ENCODE measurements around the gene FOXC1.

The FOXC1 gene

DNA sequence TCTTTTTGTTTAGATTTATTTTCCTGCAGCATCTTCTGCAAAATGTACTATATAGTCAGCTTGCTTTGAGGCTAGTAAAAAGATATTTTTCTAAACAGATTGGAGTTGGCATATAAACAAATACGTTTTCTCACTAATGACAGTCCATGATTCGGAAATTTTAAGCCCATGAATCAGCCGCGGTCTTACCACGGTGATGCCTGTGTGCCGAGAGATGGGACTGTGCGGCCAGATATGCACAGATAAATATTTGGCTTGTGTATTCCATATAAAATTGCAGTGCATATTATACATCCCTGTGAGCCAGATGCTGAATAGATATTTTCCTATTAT, 3.2 kb downstream of the FOXC1 start:
- no peak for DNase-seq

DNA sequence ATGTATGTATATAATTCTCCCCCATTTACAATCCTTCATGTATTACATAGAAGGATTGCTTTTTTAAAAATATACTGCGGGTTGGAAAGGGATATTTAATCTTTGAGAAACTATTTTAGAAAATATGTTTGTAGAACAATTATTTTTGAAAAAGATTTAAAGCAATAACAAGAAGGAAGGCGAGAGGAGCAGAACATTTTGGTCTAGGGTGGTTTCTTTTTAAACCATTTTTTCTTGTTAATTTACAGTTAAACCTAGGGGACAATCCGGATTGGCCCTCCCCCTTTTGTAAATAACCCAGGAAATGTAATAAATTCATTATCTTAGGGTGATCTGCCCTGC, 3.6 kb downstream of the FOXC1 start:
- DNase-seq: no peak

DNA sequence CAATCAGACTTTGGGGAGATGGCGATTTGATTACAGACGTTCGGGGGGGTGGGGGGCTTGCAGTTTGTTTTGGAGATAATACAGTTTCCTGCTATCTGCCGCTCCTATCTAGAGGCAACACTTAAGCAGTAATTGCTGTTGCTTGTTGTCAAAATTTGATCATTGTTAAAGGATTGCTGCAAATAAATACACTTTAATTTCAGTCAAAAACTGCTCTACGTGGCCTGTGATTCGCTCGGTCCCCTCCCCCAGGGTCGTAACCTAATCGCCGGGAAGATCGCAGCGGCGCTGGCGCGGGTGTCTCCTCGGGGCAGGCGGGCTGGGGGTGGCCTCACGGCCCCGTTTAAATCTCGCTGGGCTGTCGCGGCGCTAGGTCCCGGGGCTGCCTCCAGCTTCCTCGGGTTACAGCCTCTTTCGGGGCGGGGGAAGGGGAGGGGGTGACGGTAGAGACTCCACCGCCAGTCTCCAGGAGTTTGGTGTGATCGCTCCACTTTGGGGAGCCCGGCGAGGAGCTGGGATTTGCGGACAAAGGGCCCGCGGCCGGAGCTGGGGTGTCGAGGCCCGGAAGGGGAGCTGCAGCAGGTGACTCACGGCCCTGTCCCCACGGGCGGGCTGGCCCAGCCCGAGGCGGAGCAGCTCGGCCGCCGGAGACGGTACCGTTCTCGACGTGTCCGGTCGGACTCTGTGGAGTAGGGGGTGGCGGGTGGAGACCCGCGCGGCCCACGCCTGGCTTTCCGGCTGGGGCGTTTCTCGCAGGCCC, 4.2 kb downstream of the FOXC1 start:
- DNase-seq: no peak

DNA sequence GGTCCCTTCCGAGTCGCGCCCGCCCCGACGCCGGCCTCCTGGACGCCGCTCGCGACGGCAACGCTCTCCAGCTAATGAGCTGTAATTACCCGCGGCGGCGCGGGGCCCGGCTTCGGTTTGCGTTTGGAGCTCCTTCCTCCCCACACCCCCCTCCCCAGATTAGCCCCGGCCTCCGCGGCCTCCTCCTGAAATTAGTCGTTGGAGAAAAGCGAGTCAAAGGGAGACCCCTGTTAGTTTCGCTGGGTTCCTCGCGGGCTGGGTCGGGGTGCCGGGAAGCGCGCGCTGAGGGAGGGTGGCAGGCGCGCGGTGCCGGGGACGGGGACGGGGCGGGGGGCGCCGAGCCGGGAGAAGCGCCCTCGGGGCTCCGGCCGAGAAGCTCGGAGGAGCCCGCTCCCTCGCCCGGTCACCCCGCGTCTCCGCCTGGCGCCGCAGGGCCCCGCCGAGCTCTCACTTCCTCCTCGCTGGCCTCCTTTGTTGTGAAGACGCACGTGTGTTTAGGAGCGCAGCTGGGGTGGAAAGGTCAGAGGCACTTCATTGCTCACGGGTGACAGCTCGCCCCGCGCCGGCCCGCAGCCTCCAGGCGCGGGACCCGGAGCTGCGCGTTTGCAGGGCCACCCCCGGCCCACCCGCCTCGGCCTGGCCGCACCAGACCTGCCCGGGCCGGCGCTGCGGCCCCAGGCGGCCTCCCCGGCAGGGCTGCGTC, 4.9 kb downstream of the FOXC1 start:
- DNase-seq: no peak

DNA sequence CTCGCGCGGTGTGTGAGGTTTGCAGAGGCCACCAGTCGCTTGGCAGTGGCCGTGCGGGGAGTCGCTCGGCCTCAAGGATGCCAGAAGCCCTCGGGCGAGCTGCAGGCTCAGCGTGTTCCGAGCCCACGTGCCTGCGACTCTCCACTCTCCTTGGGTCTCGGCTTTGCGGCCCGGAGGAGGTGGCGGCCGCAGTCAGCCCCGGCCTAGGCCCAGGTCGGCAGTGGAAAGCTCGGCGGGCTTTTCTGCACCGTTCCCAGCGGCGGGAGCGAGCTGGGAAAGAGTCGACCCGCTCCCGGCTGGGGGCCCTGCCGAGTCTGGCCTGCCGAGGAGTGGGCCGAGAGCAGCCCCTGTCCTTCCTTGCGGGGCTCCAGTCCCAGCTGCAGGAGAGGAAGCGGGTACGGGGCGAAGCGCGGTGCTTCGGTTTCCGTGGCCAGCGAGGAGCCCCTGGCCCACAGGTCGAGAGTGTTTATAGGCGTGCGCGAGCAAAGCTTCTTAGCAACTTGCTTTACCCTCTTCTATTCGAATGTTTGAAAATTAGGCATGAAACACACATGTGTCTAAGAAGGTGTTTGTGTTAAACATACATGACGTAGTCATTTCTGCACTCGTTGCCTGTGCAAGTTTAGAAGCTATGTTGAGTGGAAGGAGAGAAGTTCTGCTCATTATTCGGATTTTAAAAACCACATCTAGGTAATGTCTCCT, 5.6 kb downstream of the FOXC1 start:
- no peak for DNase-seq

DNA sequence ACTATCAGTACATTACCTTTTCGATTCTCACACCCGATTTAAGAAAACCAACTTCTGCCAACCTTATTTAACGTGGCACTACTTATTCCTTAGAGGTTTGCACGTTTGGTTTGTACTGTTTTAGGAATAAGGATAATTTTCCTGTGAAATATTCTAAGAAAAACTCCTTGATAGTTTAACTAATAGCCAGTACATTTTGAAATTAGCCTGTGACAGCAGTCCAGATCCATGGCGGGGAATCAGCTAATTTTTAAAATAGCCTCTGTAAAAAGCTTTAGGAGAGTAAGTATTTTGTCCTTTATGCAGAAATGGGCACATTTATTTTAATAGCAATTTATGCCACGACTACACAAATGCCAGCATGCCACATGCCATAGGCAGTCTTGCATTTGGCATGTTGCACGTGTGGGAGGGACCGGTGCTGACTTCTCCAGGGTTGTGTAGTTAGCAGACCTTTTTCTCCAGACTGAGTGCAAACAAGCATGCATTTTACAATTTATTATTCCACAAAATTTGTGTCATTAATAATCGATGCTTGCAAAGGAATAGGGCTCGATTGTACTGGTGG, 6.2 kb downstream of the FOXC1 start:
- DNase-seq: no peak

DNA sequence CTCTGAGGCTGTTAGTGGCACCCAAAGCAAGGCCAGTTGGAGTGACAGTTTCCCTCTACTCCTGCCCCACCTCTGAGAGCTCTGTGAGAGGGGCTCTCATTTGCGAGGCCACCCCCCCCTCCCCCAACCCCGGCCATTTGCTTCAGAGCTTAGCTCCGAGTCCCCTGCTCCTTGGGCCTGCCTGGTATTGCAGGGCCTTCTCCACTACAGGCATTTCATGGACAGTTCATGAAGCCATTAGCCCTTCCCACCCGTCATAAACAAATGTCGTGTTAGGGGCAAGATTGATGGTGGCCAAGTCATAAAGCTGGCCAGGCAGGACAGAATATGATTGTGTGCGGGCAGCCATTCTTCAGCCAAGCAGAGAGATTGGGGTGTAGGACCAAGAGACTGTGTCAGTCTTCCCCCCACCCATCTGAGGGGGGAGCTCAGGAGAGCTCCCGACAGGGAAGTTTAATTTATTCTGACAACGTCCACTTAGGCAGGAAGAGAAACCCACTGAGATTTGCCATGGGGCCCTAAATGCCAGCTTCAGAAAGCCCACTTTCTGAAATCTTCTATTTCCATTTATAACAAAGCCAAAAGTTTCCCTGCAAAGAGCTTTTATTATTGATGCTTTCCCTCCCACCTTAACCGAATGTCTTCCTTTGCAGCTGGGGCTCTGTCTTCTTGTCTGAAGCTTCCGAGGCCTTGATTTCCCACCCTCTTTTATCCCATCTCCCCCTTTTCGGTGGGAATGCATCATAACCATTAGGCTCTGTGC, 7.2 kb downstream of the FOXC1 start:
- DNase-seq: no peak

DNA sequence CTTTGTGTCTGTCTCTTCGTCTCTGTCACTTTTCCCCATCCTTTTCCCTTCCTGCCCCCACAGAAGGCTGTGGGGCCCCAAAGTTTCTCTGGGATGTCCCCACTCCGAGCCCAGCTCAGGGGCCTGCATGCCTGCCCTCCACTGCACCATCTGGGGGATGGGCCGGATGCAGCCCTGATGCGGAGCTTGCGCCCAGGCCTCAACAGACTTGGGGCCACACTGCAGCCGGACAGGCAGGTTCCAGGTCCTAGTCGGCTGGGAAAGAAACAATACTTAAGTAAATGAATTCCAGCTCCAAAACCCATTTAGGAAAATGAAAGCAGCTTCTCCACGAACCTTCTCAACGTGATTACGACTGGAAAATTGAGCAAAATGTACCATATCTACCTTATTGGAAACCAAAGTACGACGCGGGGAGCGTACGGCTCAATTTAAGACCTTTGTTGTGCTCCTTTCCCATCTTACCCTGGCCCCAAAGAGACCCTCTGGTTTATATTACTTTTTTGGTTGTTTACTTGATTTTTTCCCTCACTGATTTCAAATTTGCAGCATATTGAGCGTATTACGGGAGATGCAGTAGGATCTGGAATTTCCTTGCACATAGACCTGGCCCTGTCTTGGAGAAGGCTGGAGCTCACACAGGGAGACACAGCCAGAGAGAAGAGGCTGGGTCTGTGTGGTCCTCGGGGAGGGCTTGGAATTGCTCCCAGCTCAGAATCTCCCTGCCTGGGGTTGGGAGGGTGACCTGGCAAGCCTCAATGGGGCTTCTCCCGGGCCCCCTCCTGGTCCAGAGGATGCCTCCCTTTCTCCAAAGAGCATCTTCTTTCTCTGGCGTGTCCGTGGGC, 8.0 kb downstream of the FOXC1 start:
- no peak for DNase-seq

DNA sequence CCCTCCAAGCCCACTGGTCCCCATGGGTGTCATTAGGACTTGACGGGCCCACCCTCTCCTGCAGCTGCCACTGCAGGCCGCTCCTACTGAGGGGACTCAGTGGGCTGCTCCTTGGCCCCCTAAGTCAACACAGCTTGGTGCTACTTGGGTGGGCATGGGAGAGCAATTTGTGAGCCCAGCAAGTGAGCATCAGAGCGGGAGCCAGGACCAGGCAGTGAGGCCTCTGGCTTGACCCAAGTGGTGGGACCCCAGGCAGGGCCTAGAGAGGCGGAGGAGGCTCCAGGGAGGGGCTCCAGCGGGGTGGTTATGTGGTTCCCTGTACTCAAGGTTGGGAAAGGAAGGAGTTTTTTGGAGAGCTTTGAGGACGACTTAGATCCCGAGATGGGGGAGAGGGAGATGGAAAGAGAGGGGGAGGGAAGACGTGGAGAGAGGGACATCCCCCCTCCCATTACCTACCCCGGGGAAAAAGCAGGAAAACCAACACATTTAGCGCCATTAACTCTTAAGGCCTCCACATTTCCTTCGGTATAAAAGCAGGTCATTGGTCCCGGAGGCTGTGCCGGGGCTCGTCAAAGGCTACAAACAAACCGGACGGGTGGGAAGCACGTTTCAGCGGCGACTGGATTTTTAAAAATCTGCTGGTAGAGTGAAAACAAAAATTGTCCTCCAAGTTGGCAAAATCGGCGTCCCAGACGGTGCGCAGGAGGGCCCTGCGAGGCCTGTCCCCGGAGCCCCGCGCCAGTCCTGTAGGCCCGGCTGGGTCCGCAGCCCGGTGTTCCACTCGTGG, 8.8 kb downstream of the FOXC1 start:
- DNase-seq: no peak

DNA sequence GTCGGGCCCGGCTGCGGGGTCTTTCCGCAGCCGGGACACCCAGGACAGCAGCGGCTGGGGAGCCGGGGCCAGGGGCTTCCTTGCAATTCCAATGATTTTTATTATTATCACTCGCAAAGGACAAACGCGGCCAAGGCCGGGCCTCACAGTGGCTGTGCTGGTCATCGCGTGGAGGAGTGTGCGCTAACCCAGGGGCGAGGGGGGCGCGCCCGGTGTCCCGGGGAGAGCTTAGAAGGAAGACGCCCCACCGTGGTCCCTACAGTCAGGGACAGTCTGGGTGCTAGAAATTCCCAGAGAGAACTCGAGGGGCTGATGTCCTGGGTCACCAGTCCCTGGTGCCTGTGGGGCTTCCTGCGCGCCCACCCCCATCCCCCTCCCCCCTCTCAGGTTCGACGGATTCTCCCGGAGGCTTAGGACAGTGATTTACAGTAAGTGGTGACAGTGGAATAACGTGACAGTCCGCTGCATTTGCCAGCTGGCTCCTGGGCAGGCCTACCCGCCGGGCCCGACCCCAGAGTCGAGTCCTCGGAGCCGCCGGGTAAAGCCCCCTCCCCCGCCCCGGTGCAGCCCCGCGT, 9.5 kb downstream of the FOXC1 start:
- DNase-seq: no peak

DNA sequence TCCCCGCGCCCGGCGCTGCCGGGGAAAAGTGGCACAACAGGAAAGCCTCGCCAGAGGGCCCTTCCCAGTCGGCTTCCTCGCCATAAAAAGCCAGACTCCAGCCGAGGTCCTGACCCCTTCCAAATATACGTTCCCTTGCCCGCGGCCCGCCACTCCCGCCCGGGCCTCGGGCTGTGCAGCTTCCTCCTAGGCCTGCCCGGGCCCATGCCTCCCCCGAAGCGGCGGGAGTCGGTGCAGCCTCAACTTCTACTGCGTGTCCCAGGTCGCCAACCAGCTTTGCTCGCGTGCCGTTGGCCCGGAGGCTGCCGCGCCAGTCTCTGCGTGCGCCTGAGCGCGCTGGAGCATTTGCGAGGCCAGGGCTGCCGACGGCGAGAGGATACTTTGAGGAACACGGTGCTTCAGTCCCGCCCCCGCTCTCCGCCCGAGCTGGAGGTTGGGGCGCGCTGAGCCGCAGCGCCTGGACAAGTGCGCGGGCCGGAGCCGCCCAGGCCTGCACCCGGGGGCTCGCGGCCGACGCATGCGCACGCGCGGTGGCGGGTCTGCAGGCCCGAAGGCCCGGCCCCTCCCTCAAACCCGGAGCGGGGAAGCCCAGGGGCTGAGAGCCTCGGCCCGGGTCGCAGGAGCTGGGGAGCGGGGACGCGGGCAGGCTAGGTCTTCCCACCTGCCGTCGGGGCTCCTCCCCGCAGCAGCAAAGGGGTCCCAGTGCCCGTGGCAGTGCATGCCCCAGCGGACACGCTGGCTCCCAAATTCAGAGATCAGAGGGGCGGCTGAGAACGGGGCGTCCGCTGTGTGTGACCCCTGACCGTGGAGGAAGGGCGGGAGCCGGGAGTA, 10.2 kb downstream of the FOXC1 start:
- DNase-seq: no peak

DNA sequence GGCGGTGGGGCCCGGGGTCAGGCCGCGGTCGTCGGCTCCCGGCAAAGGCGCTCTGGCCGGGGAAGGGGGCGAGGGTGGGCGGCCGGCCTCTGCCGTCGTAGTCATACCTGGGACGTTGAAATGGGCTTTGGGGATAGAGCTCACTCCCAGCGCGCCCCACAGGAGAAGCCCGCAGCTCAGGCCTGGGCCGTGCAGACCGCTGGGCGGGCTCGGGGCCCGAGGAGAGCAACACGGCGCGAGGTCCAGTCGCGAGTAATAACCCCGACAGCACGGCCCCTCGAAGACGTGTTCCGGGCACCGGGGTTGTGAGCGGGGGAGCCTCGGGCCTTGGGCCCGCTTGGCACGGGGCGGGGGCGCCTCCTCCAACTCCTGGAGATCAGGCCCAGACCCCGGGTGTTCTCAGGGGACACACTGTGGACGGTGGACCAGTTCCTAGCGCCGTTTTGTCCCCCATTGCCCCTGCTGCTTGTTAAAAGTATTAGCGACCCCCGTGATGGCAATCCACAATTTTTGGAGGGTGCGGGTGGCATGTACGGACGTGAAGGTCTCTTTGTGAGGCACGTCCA, 10.9 kb downstream of the FOXC1 start:
- no peak for DNase-seq

DNA sequence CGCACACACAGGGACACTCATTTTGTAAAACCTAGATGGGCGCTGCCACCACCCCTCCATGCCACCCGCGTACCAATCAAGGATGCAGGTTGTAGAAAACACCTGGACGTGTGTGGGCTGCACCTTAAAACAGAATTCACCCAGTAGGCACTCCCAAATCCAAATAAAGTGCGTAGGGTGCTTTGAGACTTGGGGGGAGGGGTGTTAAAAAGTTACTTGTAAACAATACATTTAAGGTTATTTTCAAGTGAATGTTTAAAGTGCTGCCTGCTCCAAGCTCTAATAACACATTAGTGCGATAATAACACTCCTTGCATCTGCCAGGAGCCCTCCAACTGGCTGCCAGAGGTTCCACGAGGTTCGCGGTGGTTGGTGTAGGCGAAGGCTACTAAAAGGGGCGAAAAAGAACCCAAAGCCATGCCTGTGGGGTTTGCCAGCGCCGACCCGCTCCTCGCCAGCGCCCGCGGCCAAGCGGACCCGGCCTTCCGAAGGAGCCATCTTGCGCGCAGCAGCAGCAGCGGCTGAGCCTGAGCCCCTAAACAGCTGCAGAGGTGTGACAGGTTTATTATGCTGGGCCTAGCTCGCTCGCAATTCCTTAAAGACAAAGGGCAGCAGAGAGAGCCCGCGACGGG, 11.5 kb downstream of the FOXC1 start:
- DNase-seq: no peak

DNA sequence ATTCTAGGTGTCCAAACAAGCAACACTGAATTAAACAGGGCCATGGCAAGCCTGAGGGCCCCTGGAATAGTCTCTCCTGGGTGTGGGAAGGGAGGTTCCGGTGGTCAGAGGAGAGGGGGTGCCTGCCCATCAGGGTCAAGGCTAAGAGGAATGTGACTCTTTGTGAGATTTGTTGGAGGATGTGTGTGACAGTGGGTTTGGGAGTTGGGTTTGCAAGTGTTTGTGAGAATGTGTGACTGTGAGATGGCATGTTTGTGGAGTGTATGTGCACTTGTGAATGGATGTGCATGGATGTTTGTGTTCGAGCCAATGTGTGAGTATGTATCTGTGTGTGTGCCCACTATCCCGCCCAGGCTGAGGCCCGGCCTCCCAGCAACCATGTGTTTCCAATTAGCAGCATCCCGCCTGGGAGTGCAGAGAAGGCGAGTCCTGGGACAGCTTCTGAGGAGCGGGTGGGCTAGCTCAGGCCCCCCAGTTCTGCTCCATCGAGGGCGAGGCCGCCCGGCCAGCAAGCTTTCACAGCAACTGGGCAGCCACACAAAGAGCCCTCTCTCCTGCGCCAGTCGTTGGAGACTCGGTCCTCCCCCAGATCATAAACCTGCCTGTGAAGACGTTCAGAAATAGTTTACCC, 12.6 kb downstream of the FOXC1 start:
- no peak for DNase-seq

DNA sequence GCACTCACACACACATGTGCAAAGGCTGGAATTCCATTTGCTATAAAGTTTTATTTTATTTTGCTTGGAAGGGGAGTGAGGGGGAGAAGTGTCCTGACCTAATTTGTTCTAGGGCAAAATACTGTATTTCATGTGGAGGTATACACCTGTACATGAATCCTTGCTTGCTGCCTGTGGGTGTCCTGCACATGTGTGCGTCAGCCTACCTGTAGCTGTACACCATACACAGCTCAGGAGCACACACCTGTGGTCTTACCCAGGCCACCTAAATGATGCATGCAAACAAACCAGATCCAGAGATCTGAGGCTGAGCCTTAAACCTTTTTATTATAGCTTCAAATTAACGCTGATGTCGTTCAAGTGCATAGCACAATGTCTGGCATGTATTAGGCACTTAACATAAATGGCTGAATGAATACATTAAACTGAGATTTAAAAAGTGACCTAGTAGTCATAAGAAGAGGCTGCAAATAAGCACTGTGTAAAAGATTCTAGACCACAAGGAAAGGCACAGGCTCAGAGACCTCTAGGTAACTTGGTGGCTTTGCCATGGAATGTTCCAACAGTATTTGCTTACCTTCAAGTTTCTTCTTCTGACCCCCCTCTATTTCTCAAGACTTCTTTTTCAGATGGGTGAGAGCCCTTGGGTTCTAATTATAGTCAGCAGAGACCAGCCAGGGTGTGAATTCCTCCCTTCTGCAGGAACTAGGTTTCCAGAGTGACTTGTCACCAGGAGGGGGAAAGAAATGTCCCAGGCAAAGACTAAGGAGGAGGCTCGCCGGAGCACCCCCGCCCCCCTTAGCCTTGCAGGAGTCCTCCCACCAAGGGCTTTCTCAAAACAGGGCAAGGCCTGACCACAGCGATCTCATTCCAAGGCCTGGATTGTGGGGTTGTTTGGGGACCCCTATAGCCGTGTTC, 13.4 kb downstream of the FOXC1 start:
- DNase-seq: no peak

DNA sequence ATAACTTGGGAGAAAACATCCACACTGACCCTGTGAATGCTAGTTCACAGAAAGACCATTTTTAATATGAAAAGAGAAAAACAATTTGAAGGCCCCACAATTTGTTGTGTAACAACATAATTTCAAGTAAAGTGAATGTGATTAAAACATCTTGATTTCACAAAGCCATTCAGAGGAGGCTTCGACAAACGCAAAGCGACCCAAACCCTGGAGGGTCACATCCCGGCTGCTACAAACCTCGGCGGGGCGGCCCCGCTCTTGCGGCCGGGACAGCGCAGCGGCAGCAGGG, 14.0 kb downstream of the FOXC1 start:
- DNase-seq: no peak

DNA sequence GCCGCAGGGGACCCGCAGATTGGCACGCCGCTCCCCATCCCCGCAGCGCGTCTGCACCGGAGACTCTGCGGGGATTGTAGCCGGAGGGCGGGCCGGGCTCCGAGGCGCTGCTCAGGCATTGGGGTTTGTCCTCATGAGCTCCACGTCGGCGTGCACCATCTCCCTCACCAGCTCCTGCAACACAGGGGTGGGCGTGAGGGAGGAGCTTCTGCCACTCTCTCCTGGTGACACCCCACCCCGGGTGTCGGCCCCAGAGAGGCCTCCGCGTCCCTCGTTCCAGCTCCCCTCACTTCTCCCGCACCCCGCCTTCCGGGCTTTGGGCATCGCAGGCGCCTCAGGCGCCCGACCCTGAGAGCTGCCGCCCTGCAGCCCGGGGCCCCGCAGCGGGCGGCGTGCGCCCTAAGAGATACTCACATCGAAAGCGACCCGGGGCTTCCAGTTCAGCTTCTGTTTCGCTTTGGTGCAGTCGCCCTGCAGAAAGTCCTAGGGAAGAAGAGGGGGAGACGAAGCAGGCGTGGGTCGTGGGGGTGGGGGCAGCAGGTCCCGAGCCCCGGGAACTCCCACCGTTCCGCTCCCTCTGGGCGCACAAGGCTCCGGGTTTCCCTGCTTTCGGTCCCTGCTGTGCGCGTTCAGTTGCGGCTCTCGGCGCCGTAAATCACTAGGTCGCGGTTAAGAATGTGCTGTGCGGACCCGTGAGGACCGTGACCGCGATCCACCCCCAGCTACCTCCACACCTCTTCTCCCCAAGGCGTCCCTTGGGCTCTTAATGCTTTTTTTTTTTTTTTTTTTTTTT, 14.5 kb downstream of the FOXC1 start:
- DNase-seq: no peak

Data from NCI-H345 (cell line).